Measurements from ENCODE around the gene KLHL18. TPM values are rescaled to one million over a fixed set of nuclear protein-coding genes. Genes with fewer than 3 reads are reported as not detected.
"Not testable (repeated sequence)": the region's sequence is repeated elsewhere in the genome, so short reads cannot be mapped to it uniquely, and the experiment has no call there.

KLHL18 gene
- polyA plus RNA-seq, 1 experiment = 17.4 TPM

- no peak for DNase-seq (ENCODE audit: low read depth, low spot score)
- no peak overlapping the region for H3K27ac ChIP-seq (ENCODE audit: low read depth, low read length)
- ChIA-PET POLR2A (no interaction called here), CTCF (no interaction called here)
- no peaks in the 10 kb centered on the region for H3K9me3 ChIP-seq (ENCODE audit: control insufficient read depth, insufficient read depth, low read length)
- no peaks in the 10 kb centered on the region for H3K27me3 ChIP-seq (ENCODE audit: control insufficient read depth, insufficient read depth, low read length)
- no peak overlapping the region for H3K4me3 ChIP-seq (ENCODE audit: low read depth, low read length)
- TF ChIP-seq, protein P1, sequence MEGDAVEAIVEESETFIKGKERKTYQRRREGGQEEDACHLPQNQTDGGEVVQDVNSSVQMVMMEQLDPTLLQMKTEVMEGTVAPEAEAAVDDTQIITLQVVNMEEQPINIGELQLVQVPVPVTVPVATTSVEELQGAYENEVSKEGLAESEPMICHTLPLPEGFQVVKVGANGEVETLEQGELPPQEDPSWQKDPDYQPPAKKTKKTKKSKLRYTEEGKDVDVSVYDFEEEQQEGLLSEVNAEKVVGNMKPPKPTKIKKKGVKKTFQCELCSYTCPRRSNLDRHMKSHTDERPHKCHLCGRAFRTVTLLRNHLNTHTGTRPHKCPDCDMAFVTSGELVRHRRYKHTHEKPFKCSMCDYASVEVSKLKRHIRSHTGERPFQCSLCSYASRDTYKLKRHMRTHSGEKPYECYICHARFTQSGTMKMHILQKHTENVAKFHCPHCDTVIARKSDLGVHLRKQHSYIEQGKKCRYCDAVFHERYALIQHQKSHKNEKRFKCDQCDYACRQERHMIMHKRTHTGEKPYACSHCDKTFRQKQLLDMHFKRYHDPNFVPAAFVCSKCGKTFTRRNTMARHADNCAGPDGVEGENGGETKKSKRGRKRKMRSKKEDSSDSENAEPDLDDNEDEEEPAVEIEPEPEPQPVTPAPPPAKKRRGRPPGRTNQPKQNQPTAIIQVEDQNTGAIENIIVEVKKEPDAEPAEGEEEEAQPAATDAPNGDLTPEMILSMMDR (IDR thresholded peaks at IDR 0.05; ENCODE audit: low read depth, low read length) = no peak
These were observed 18.7 kb downstream of the KLHL18 start for GRCh38 chr3:47301456-47301855.

GRCh38 chr3:47306022-47306421, 23.3 kb downstream of the KLHL18 start:
- POLR2A ChIA-PET = no interaction called here
- TF ChIP-seq, protein P1 (IDR thresholded peaks at IDR 0.05; ENCODE audit: low read depth, low read length) = no peak
- Histone ChIP-seq H3K27ac (ENCODE audit: low read depth, low read length) (no peak overlapping the region), H3K9me3 (ENCODE audit: control insufficient read depth, insufficient read depth, low read length) (peaks cover 4% of the 10 kb centered on the region; the same call in 1 of the 2 replicates), H3K4me3 (ENCODE audit: low read depth, low read length) (no peak overlapping the region), H3K27me3 (ENCODE audit: control insufficient read depth, insufficient read depth, low read length) (no peaks in the 10 kb centered on the region)
- DNase-seq (ENCODE audit: low read depth, low spot score) = no peak
- CTCF ChIA-PET = interaction anchor here (1.7 kb wide), 1 partner anchor 18 kb away, joined by 7 read pairs; no protein-coding TSS in a partner anchor

- H3K27ac ChIP-seq (ENCODE audit: low read depth, low read length); H3K4me3 ChIP-seq (ENCODE audit: low read depth, low read length); DNase-seq (ENCODE audit: low read depth, low spot score); H3K27me3 ChIP-seq (ENCODE audit: control insufficient read depth, insufficient read depth, low read length); CTCF ChIA-PET; H3K9me3 ChIP-seq (ENCODE audit: control insufficient read depth, insufficient read depth, low read length); POLR2A ChIA-PET: not testable (repeated sequence)
These were observed 26.5 kb downstream of the KLHL18 start for GRCh38 chr3:47309231-47309630.

DNA sequence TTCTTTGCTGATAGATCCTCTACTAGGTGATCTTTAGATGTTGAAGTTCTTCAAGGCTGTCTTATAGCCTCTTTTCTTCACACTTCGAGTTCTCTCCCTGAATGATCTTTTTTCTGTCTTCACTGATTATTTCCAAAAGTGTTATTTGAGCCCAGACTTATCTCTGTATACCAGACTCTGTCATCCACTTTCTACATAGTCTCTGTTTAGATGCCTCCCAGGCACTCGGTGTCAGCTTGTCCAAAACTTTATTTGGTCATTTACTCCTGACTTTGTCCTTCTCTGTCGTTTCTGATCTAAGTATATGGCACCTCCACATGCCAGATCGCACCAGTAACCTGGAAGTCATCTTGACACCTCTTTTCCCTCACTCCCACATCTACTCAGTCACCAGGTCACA, 27.6 kb downstream of the KLHL18 start:
- no peaks in the 10 kb centered on the region for H3K27me3 ChIP-seq (ENCODE audit: control insufficient read depth, insufficient read depth, low read length)
- CTCF ChIA-PET = no interaction called here
- H3K4me3 ChIP-seq (ENCODE audit: low read depth, low read length) = no peak overlapping the region
- POLR2A ChIA-PET = no interaction called here
- TF ChIP-seq, protein P1 (IDR thresholded peaks at IDR 0.05; ENCODE audit: low read depth, low read length) = no peak
- H3K9me3 ChIP-seq (ENCODE audit: control insufficient read depth, insufficient read depth, low read length) = peaks cover 4% of the 10 kb centered on the region; the same call in 1 of the 2 replicates
- no peak for DNase-seq (ENCODE audit: low read depth, low spot score)
- no peak overlapping the region for H3K27ac ChIP-seq (ENCODE audit: low read depth, low read length)

DNA sequence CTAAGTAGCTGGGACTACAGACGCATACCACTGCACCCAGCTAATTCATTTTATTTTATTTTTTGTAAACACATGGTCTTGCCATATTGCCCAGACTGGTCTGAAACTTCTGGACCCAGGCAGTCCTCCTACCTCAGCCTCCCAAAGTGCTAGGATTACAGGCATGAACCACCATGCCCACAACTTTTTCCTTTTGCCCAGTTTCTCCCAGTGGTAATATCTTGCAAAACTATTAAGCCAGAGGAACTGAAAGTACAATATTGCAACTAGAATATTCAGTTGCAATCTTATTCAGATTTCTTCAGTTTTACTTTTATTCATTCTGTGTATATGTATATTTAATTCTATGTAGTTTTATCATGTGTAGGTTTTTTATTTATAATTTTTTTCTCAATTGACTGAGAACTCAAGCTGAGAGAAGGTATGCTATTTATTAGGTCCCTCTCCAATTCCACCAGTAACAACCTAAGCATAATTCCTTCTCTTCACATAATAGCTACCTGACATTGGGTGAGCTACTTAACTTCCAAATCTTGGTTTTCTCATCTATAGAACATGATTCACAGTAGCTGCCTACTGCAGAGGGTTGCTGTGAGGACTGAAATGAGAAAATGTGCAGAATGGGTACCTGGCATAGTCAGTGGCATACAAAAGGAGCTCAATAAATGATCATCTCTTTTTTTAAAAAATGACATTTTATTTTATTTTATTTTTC, 30.8 kb downstream of the KLHL18 start:
- TF ChIP-seq, protein P1 (IDR thresholded peaks at IDR 0.05; ENCODE audit: low read depth, low read length) = no peak
- ChIA-PET CTCF (interaction anchor here (0.5 to 2.6 kb wide), 6 partner anchors 10 to 881 kb away, joined by 3 to 36 read pairs (median 5); no protein-coding TSS in a partner anchor), POLR2A (interaction anchor here (0.7 kb wide), 1 partner anchor 26 kb away, joined by 5 read pairs; no protein-coding TSS in a partner anchor)
- H3K9me3 ChIP-seq (ENCODE audit: control insufficient read depth, insufficient read depth, low read length) = peaks cover 4% of the 10 kb centered on the region; the same call in 1 of the 2 replicates
- H3K27me3 ChIP-seq (ENCODE audit: control insufficient read depth, insufficient read depth, low read length) = no peaks in the 10 kb centered on the region
- DNase-seq (ENCODE audit: low read depth, low spot score) = no peak
- H3K4me3 ChIP-seq (ENCODE audit: low read depth, low read length) = no peak overlapping the region
- no peak overlapping the region for H3K27ac ChIP-seq (ENCODE audit: low read depth, low read length)

Data from AG04450 (cell line).